SK-N-SH (cell line): ENCODE results near the gene PCED1B. TPM values are rescaled to one million over a fixed set of nuclear protein-coding genes. Genes with fewer than 3 reads are reported as not detected.
"Not testable (repeated sequence)": the region's sequence is repeated elsewhere in the genome, so short reads cannot be mapped to it uniquely, and the experiment has no call there.

Experiments used
- CTCF ChIA-PET: fragments of 300-600, 350-600 bp; formaldehyde crosslinking; extraction: SDS; loops from one replicate; lab custom pipeline; 2021; lab: Yijun Ruan, JAX
- POLR2A ChIA-PET: fragments of 350-600 bp; sonication (Branson Sonifier 250); formaldehyde crosslinking; extraction: SDS; loops from one replicate; lab custom pipeline; 2020; ENCODE audit warnings: antibody characterized with exemption, inconsistent platforms; lab: Yijun Ruan, JAX
- DNase-seq: peaks from one replicate; pipeline ENCODE4 v3.0.0; 2012
- H2AFZ ChIP-seq: fragments of 200-600 bp; sonication (generic); 2 replicates; pipeline ENCODE4 v1.8.1; 2016; ENCODE audit warnings: antibody characterized with exemption, mild to moderate bottlenecking, low read depth
- H3F3A ChIP-seq: fragments of 200-600 bp; sonication (generic); replicated peaks from 2 replicates; pipeline ENCODE3; 2016; ENCODE audit warnings: antibody characterized with exemption, mild to moderate bottlenecking; ENCODE audit not compliant: insufficient read depth
- H3K27ac ChIP-seq, 2 experiments: fragments of 200-500 bp in 1 of 2; fragments of 200-600 bp in 1 of 2; sonication (Bioruptor generic) in 1 of 2; sonication (generic), shearing (Covaris generic) in 1 of 2; 2 replicates each; pipeline versions ENCODE4 v1.5.1 to v1.6.1; 2014 to 2016; ENCODE audit warnings: low read depth in 2 of 2, inconsistent platforms in 1 of 2, low read length in 1 of 2, mild to moderate bottlenecking in 1 of 2, mixed read lengths in 1 of 2
- H3K27me3 ChIP-seq: fragments of 200-600 bp; sonication (generic), shearing (Covaris generic); 2 replicates; pipeline ENCODE4 v1.6.1; 2016; ENCODE audit warnings: mixed run types; ENCODE audit not compliant: insufficient read depth
- H3K36me3 ChIP-seq, 2 experiments: fragments of 200-500 bp in 1 of 2; fragments of 200-600 bp in 1 of 2; sonication (Bioruptor generic) in 1 of 2; sonication (generic) in 1 of 2; replicated peaks in 1 of 2; 2 replicates each; pipeline versions ENCODE3 to v1.5.1; 2014 to 2016; ENCODE audit warnings: low read length in 1 of 2, mild to moderate bottlenecking in 1 of 2; ENCODE audit not compliant: insufficient read depth in 2 of 2, control insufficient read depth in 1 of 2
- H3K4me1 ChIP-seq, 2 experiments: fragments of 200-500 bp in 1 of 2; fragments of 200-600 bp in 1 of 2; sonication (Bioruptor generic) in 1 of 2; sonication (generic), shearing (Covaris generic) in 1 of 2; 2 replicates each; pipeline versions ENCODE4 v1.5.1 to v1.6.1; 2014 to 2016; ENCODE audit warnings: low read depth in 1 of 2, low read length in 1 of 2, mixed run types in 1 of 2; ENCODE audit not compliant: insufficient read depth in 2 of 2, control insufficient read depth in 1 of 2
- H3K4me2 ChIP-seq: fragments of 200-600 bp; sonication (generic), shearing (Covaris generic); 2 replicates; pipeline ENCODE4 v1.6.1; 2017; ENCODE audit warnings: mixed run types
- H3K4me3 ChIP-seq, 2 experiments: fragments of 200-500 bp in 1 of 2; fragments of 200-600 bp in 1 of 2; sonication (Bioruptor generic) in 1 of 2; sonication (generic), shearing (Covaris generic) in 1 of 2; 2 replicates each; pipeline versions ENCODE4 v1.5.1 to v1.8.1; 2014 to 2016; ENCODE audit warnings: low read depth in 2 of 2, inconsistent platforms in 1 of 2, low read length in 1 of 2, mild to moderate bottlenecking in 1 of 2, mixed read lengths in 1 of 2, moderate library complexity in 1 of 2
- H3K79me2 ChIP-seq: fragments of 200-600 bp; sonication (generic); 2 replicates; pipeline ENCODE4 v1.8.1; 2017; ENCODE audit warnings: mild to moderate bottlenecking; ENCODE audit not compliant: insufficient read depth
- H3K9ac ChIP-seq: fragments of 200-600 bp; sonication (generic); 2 replicates; pipeline ENCODE4 v1.6.1; 2017; ENCODE audit warnings: mixed run types
- H3K9me2 ChIP-seq: fragments of 200-600 bp; sonication (generic); 2 replicates; pipeline ENCODE4 v1.6.1; 2017; ENCODE audit warnings: mixed run types
- H3K9me3 ChIP-seq: fragments of 200-600 bp; sonication (generic); 2 replicates; pipeline ENCODE4 v1.6.1; 2017; ENCODE audit warnings: mixed run types, mild to moderate bottlenecking, moderate library complexity
- H4K20me1 ChIP-seq: fragments of 200-600 bp; sonication (generic); 2 replicates; pipeline ENCODE4 v1.6.1; 2017; ENCODE audit warnings: mild to moderate bottlenecking, mixed run types; ENCODE audit not compliant: insufficient read depth
- ELF1 ChIP-seq: IDR thresholded peaks from 2 replicates; pipeline ENCODE4 v1.4.0; 2012
- EP300 ChIP-seq, 2 experiments: IDR thresholded peaks; 2 replicates each; pipeline versions ENCODE4 v1.4.0 to v1.6.1; 2012; ENCODE audit warnings: borderline replicate concordance in 1 of 2, low read depth in 1 of 2, low read length in 1 of 2
- FOSL2 ChIP-seq: IDR thresholded peaks from 2 replicates; pipeline ENCODE4 v1.4.0; 2012; ENCODE audit warnings: low read depth, mild to moderate bottlenecking, moderate library complexity, borderline replicate concordance
- JUND ChIP-seq: IDR thresholded peaks from 2 replicates; pipeline ENCODE4 v1.4.0; 2012
- NFIC ChIP-seq: IDR thresholded peaks from 2 replicates; pipeline ENCODE4 v1.4.0; 2012; ENCODE audit warnings: borderline replicate concordance
- RAD21 ChIP-seq: IDR thresholded peaks from 2 replicates; pipeline ENCODE4 v1.6.1; 2012; ENCODE audit warnings: mild to moderate bottlenecking, low read length
- SIN3A ChIP-seq: IDR thresholded peaks from 2 replicates; pipeline ENCODE4 v1.6.1; 2012; ENCODE audit warnings: low read depth, mild to moderate bottlenecking, low read length, moderate library complexity, borderline replicate concordance
- SMC3 ChIP-seq: IDR thresholded peaks from 2 replicates; pipeline ENCODE4 v1.6.1; 2012; ENCODE audit warnings: low read depth, low read length, improper control_type of control experiment
- TCF12 ChIP-seq: IDR thresholded peaks from 2 replicates; pipeline ENCODE4 v1.4.0; 2012
- TEAD4 ChIP-seq: IDR thresholded peaks from 2 replicates; pipeline ENCODE4 v1.4.0; 2012; ENCODE audit warnings: mild to moderate bottlenecking, borderline replicate concordance; ENCODE audit not compliant: insufficient read depth
- WGBS: methylation state at CpG from one replicate; pipeline ENCODE4 v1.1.6; 2017; ENCODE audit warnings: low lambda C conversion rate; 5-methylcytosine and 5-hydroxymethylcytosine counted together
- polyA plus RNA-seq, 3 experiments: library from polyadenylated mRNA; depleted of rRNA; stranded (reverse); fragments of >200 nt; gene quantifications; 2 replicates each; pipeline ENCODE4 v1.2.3, GENCODE V29; 2012
- TF ChIP-seq, protein P1 (sequence below): IDR thresholded peaks from 2 replicates; pipeline ENCODE4 v1.6.1; 2012; ENCODE audit warnings: mild to moderate bottlenecking, low read depth, low read length, moderate library complexity
- TF ChIP-seq, protein P2 (sequence below): IDR thresholded peaks from 2 replicates; pipeline ENCODE4 v1.4.0; 2012; ENCODE audit warnings: low read depth, borderline replicate concordance
- TF ChIP-seq, protein P3 (sequence below): IDR thresholded peaks from 2 replicates; pipeline ENCODE4; 2012

PCED1B gene
- polyA plus RNA-seq, 1 of the 3 experiments (the other 2 are of a cell fraction): 0.21 TPM

DNA sequence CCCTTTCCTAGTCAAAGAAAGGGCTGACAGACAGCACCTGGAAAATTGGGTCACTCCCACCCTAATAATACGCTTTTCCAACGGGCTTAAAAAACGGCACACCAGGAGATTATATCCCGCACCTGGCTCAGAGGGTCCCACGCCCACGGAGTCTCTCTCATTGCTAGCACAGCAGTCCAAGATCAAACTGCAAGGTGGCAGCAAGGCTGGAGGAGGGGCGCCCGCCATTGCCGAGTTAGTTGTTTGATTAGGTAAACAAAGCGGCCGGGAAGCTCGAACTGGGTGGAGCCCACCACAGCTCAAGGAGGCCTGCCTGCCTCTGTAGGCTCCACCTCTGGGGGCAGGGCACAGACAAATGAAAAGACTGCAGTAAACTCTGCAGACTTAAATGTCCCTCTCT lies 22.5 kb upstream of the PCED1B start:
- POLR2A ChIA-PET, CTCF ChIA-PET: not testable (repeated sequence)
- no CpG with 5 or more reads among the region's 12 CpGs for WGBS

DNA sequence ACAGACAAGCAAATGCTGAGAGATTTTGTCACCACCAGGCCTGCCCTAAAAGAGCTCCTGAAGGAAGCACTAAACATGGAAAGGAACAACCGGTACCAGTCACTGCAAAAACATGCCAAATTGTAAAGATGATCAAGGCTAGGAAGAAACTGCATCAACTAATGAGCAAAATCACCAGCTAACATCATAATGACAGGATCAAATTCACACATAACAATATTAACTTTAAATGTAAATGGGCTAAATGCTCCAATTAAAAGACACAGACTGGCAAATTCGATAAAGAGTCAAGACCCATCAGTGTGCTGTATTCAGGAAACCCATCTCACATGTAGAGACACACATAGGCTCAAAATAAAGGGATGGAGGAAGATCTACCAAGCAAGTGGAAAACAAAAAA lies 20.8 kb upstream of the PCED1B start:
- H3K36me3 ChIP-seq, H3K9me2 ChIP-seq, H3K4me1 ChIP-seq, POLR2A ChIA-PET, H3K4me2 ChIP-seq, CTCF ChIA-PET, H2AFZ ChIP-seq, H3F3A ChIP-seq, H3K9me3 ChIP-seq, H3K9ac ChIP-seq, H3K27me3 ChIP-seq, DNase-seq, H4K20me1 ChIP-seq, H3K79me2 ChIP-seq, H3K4me3 ChIP-seq, H3K27ac ChIP-seq: not testable (repeated sequence)
- 13% methylated on average over 2 of the region's 2 CpGs for WGBS

More for the DNA sequence above, 22.5 kb upstream of the PCED1B start:
- not testable (repeated sequence) for H3K27me3 ChIP-seq, H3F3A ChIP-seq, H2AFZ ChIP-seq, H3K4me3 ChIP-seq, H3K9me2 ChIP-seq, H3K9me3 ChIP-seq, H3K9ac ChIP-seq, H3K4me2 ChIP-seq, H3K36me3 ChIP-seq, H3K4me1 ChIP-seq, DNase-seq, H3K27ac ChIP-seq, H4K20me1 ChIP-seq, H3K79me2 ChIP-seq

DNA sequence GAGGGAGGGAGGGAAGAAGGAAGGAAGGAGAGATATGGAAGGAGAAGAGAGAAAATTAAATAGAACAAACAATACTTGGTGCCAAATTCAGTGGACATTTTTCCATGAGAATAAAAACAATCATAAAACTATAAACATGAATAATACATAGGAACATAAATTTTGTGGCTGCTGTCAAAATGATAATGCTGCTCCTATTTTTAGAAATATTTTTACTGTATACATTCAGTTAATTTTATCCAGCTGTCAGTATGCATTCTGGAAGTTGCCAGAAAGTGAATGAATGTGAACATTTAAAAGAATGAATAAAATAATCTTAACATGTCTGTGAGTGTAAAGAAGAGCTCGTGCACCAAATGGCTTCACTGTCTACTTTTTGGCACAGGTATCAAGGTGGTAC lies 13.9 kb upstream of the PCED1B start:
- DNase-seq: no peak
- no peaks in the 10 kb centered on the region; a peak in 1 of 4 replicates for H3K4me1 ChIP-seq
- H3K79me2 ChIP-seq: no peaks in the 10 kb centered on the region
- whole genome bisulfite sequencing: 16% methylated on average over 1 of the region's 1 CpG
- no peak overlapping the region for H3K27ac ChIP-seq
- H4K20me1 ChIP-seq: no peaks in the 10 kb centered on the region
- no peak overlapping the region for H2AFZ ChIP-seq
- no peaks in the 10 kb centered on the region for H3K36me3 ChIP-seq
- H3F3A ChIP-seq: no peaks in the 10 kb centered on the region
- H3K9me2 ChIP-seq: no peaks in the 10 kb centered on the region
- peaks cover 3% of the 10 kb centered on the region; the same call in 1 of the 2 replicates for H3K27me3 ChIP-seq
- no peaks in the 10 kb centered on the region for H3K9me3 ChIP-seq
- no peak overlapping the region for H3K4me2 ChIP-seq
- no peak overlapping the region for H3K4me3 ChIP-seq
- TF ChIP-seq, protein P1, sequence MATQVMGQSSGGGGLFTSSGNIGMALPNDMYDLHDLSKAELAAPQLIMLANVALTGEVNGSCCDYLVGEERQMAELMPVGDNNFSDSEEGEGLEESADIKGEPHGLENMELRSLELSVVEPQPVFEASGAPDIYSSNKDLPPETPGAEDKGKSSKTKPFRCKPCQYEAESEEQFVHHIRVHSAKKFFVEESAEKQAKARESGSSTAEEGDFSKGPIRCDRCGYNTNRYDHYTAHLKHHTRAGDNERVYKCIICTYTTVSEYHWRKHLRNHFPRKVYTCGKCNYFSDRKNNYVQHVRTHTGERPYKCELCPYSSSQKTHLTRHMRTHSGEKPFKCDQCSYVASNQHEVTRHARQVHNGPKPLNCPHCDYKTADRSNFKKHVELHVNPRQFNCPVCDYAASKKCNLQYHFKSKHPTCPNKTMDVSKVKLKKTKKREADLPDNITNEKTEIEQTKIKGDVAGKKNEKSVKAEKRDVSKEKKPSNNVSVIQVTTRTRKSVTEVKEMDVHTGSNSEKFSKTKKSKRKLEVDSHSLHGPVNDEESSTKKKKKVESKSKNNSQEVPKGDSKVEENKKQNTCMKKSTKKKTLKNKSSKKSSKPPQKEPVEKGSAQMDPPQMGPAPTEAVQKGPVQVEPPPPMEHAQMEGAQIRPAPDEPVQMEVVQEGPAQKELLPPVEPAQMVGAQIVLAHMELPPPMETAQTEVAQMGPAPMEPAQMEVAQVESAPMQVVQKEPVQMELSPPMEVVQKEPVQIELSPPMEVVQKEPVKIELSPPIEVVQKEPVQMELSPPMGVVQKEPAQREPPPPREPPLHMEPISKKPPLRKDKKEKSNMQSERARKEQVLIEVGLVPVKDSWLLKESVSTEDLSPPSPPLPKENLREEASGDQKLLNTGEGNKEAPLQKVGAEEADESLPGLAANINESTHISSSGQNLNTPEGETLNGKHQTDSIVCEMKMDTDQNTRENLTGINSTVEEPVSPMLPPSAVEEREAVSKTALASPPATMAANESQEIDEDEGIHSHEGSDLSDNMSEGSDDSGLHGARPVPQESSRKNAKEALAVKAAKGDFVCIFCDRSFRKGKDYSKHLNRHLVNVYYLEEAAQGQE: no peak
- TF ChIP-seq JUND (no peak), TEAD4 (no peak), ELF1 (no peak), RAD21 (no peak), SMC3 (no peak), TCF12 (no peak), EP300 (IDR thresholded peaks at IDR 0.05; ENCODE audit: borderline replicate concordance in 1 of 2, low read depth in 1 of 2, low read length in 1 of 2) (no peak), SIN3A (no peak), NFIC (no peak), FOSL2 (no peak)
- TF ChIP-seq, protein P2, sequence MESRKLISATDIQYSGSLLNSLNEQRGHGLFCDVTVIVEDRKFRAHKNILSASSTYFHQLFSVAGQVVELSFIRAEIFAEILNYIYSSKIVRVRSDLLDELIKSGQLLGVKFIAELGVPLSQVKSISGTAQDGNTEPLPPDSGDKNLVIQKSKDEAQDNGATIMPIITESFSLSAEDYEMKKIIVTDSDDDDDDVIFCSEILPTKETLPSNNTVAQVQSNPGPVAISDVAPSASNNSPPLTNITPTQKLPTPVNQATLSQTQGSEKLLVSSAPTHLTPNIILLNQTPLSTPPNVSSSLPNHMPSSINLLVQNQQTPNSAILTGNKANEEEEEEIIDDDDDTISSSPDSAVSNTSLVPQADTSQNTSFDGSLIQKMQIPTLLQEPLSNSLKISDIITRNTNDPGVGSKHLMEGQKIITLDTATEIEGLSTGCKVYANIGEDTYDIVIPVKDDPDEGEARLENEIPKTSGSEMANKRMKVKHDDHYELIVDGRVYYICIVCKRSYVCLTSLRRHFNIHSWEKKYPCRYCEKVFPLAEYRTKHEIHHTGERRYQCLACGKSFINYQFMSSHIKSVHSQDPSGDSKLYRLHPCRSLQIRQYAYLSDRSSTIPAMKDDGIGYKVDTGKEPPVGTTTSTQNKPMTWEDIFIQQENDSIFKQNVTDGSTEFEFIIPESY: no peak
- TF ChIP-seq, protein P3, sequence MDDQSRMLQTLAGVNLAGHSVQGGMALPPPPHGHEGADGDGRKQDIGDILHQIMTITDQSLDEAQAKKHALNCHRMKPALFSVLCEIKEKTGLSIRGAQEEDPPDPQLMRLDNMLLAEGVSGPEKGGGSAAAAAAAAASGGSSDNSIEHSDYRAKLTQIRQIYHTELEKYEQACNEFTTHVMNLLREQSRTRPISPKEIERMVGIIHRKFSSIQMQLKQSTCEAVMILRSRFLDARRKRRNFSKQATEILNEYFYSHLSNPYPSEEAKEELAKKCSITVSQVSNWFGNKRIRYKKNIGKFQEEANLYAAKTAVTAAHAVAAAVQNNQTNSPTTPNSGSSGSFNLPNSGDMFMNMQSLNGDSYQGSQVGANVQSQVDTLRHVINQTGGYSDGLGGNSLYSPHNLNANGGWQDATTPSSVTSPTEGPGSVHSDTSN: no peak
- ChIA-PET POLR2A (no interaction called here), CTCF (no interaction called here)
- no peak overlapping the region for H3K9ac ChIP-seq
